A549 (cell line): ENCODE results near the gene CLEC5A. TPM values are rescaled to one million over a fixed set of nuclear protein-coding genes. Genes with fewer than 3 reads are reported as not detected.

ENCODE experiments used
- ATAC-seq, 2 experiments: fragments of 200-7000 bp in 1 of 2; fragments of >200 bp in 1 of 2; cut with Nextera tagmentation in 1 of 2; cut with Tn5 transposase in 1 of 2; 3 replicates each; pipeline versions ENCODE4 v1.8.0 to v1.9.1; 2018 to 2020; ENCODE audit warnings: mild to moderate bottlenecking in 1 of 2, moderate library complexity in 1 of 2
- CTCF ChIA-PET: fragments of 300-600 bp; sonication (Branson Sonifier 250); formaldehyde crosslinking; extraction: SDS; loops from one replicate; lab custom pipeline; 2021; ENCODE audit warnings: antibody characterized with exemption, inconsistent platforms; lab: Yijun Ruan, JAX
- POLR2A ChIA-PET: fragments of 350-600 bp; formaldehyde crosslinking; extraction: SDS; loops from one replicate; lab custom pipeline; 2021; ENCODE audit warnings: antibody characterized with exemption, inconsistent platforms; lab: Yijun Ruan, JAX
- DNase-seq, 2 experiments: peaks; one replicate each; pipeline versions ENCODE4 v3.0.0 to v3.0.0-alpha.2; 2011 to 2016; ENCODE audit warnings: low read depth in 1 of 2, low spot score in 1 of 2
- FAIRE-seq: peaks from 2 replicates; lab custom pipeline; 2011; peaks lifted over from hg19 to GRCh38; lab: Jason Lieb, UNC
- H3K27ac ChIP-seq, 2 experiments: fragments of >200 bp; sonication (Bioruptor Twin); formaldehyde crosslinking; 3 replicates each; pipeline ENCODE4 v1.5.1; 2016 to 2017
- H3K4me1 ChIP-seq: fragments of >200 bp; sonication (Bioruptor Twin); formaldehyde crosslinking; 3 replicates; pipeline ENCODE4 v1.6.1; 2016
- H3K4me2 ChIP-seq: fragments of >200 bp; sonication (Bioruptor Twin); formaldehyde crosslinking; 3 replicates; pipeline ENCODE4 v1.6.1; 2016
- H3K4me3 ChIP-seq: fragments of >200 bp; sonication (Bioruptor Twin); formaldehyde crosslinking; 3 replicates; pipeline ENCODE4 v1.5.1; 2016
- H3K9me3 ChIP-seq: fragments of >200 bp; sonication (Bioruptor Twin); formaldehyde crosslinking; 3 replicates; pipeline ENCODE4 v1.6.1; 2016
- ATOH8 ChIP-seq: fragments of 250-450 bp; sonication (Bioruptor Pico); IDR thresholded peaks from 2 replicates; pipeline ENCODE4 v1.5.0; 2020; ENCODE audit warnings: low read depth, mild to moderate bottlenecking, moderate library complexity
- BCL3 ChIP-seq: fragments of >200 bp; sonication (Bioruptor Twin); formaldehyde crosslinking; IDR thresholded peaks from 3 replicates; pipeline ENCODE4 v1.6.1; 2016
- BHLHE40 ChIP-seq: IDR thresholded peaks from 2 replicates; pipeline ENCODE4 v1.6.1; 2012; ENCODE audit warnings: low read depth, low read length, inconsistent platforms
- CBX2 ChIP-seq: fragments of 200-600 bp; sonication (generic); IDR thresholded peaks from 2 replicates; pipeline ENCODE4 v1.6.1; 2016; ENCODE audit warnings: low read depth, mild to moderate bottlenecking, borderline replicate concordance
- CEBPB ChIP-seq, 2 experiments: fragments of >200 bp in 1 of 2; sonication (Bioruptor Twin) in 1 of 2; formaldehyde crosslinking in 1 of 2; IDR thresholded peaks; 2 replicates each; pipeline ENCODE4 v1.6.1; 2012 to 2016
- EHF ChIP-seq: fragments of 250-450 bp; sonication (Bioruptor Pico); IDR thresholded peaks from 2 replicates; pipeline ENCODE4 v1.5.0; 2020; ENCODE audit warnings: mild to moderate bottlenecking
- ELK1 ChIP-seq: fragments of 150-350 bp; IDR thresholded peaks from 2 replicates; pipeline ENCODE4 v1.6.1; 2014; ENCODE audit warnings: low read depth, mild to moderate bottlenecking, low read length
- ESRRA ChIP-seq: fragments of 150-350 bp; IDR thresholded peaks from 2 replicates; pipeline ENCODE4 v1.6.1; 2014; ENCODE audit warnings: mild to moderate bottlenecking, low read length, borderline replicate concordance
- FOSB ChIP-seq: fragments of 250-450 bp; sonication (Bioruptor Pico); IDR thresholded peaks from 2 replicates; pipeline ENCODE4 v1.5.0; 2020; ENCODE audit warnings: mild to moderate bottlenecking, moderate library complexity
- FOXS1 ChIP-seq: fragments of 250-450 bp; sonication (Bioruptor Pico); IDR thresholded peaks from 2 replicates; pipeline ENCODE4 v1.5.0; 2020; ENCODE audit warnings: mild to moderate bottlenecking, moderate library complexity
- GATA3 ChIP-seq: IDR thresholded peaks from 2 replicates; pipeline ENCODE4 v1.6.1; 2012; ENCODE audit warnings: borderline replicate concordance
- HOXB5 ChIP-seq: fragments of 250-450 bp; sonication (Bioruptor Pico); IDR thresholded peaks from 2 replicates; pipeline ENCODE4 v1.5.0; 2020; ENCODE audit warnings: mild to moderate bottlenecking, moderate library complexity
- KDM1A ChIP-seq: fragments of 200-600 bp; sonication (generic); IDR thresholded peaks from 2 replicates; pipeline ENCODE4 v1.6.1; 2016; ENCODE audit warnings: low read depth, mild to moderate bottlenecking
- MAZ ChIP-seq: fragments of 150-350 bp; IDR thresholded peaks from 2 replicates; pipeline ENCODE4 v1.6.1; 2014; ENCODE audit warnings: antibody characterized with exemption, low read depth, low read length, borderline replicate concordance
- NPAS2 ChIP-seq: fragments of 250-450 bp; sonication (Bioruptor Pico); IDR thresholded peaks from 2 replicates; pipeline ENCODE4 v1.8.0; 2022; ENCODE audit warnings: mild to moderate bottlenecking, moderate library complexity, borderline replicate concordance
- POLR2A ChIP-seq: IDR thresholded peaks from 2 replicates; pipeline ENCODE4 v1.6.1; 2012; ENCODE audit warnings: mild to moderate bottlenecking, low read length
- POLR2AphosphoS2 ChIP-seq: conservative IDR thresholded peaks from 2 replicates; pipeline ENCODE4 v1.6.1; 2012; ENCODE audit warnings: low read length, improper control_type of control experiment, inconsistent platforms
- RARB ChIP-seq: fragments of 250-450 bp; sonication (Bioruptor Pico); IDR thresholded peaks from 2 replicates; pipeline ENCODE4 v1.8.0; 2021; ENCODE audit warnings: mild to moderate bottlenecking, moderate library complexity
- RNF2 ChIP-seq: fragments of 200-600 bp; sonication (generic); IDR thresholded peaks from 2 replicates; pipeline ENCODE4 v1.6.1; 2016; ENCODE audit warnings: low read depth, mild to moderate bottlenecking, antibody characterized with exemption, moderate library complexity, borderline replicate concordance
- SREBF2 ChIP-seq: fragments of 450-650 bp; IDR thresholded peaks from 2 replicates; pipeline ENCODE4 v1.6.1; 2014; ENCODE audit warnings: mild to moderate bottlenecking, moderate library complexity
- TFCP2L1 ChIP-seq: fragments of 250-450 bp; sonication (Bioruptor Pico); IDR thresholded peaks from 2 replicates; pipeline ENCODE4 v1.5.0; 2021; ENCODE audit warnings: mild to moderate bottlenecking
- ZFP36 ChIP-seq: fragments of 450-650 bp; IDR thresholded peaks from 2 replicates; pipeline ENCODE4 v1.6.1; 2014; ENCODE audit warnings: borderline replicate concordance; ENCODE audit not compliant: partially characterized antibody
- ZNF302 ChIP-seq: fragments of 250-450 bp; sonication (Bioruptor Pico); IDR thresholded peaks from 2 replicates; pipeline ENCODE4 v1.9.0; 2021; ENCODE audit warnings: inconsistent platforms, mild to moderate bottlenecking, moderate library complexity
- WGBS: methylation state at CpG from one replicate; pipeline ENCODE4 v1.1.6; 2017; ENCODE audit errors: missing lambda C conversion rate; 5-methylcytosine and 5-hydroxymethylcytosine counted together
- polyA plus RNA-seq, 4 experiments: library from polyadenylated mRNA; depleted of rRNA in 3 of 4; stranded (reverse); fragments of >200 nt; fragmentation: RNase III in 1 of 4; extraction: RNeasy Plus Mini Kit Qiagen cat#74134 plus additional on column Dnase treatment in 1 of 4; gene quantifications; 2 replicates in 3 of 4; 3 replicates in 1 of 4; pipeline ENCODE4 v1.2.3, GENCODE V29; 2011 to 2017
- TF ChIP-seq, protein P1 (sequence below): fragments of >200 bp; sonication (Bioruptor Twin); formaldehyde crosslinking; IDR thresholded peaks from 2 replicates; pipeline ENCODE4 v1.6.1; 2016
- TF ChIP-seq, protein P2 (sequence below): IDR thresholded peaks from 2 replicates; pipeline ENCODE4 v1.6.1; 2012; ENCODE audit warnings: low read depth, borderline replicate concordance
- TF ChIP-seq, protein P3 (sequence below): fragments of >200 bp; sonication (Bioruptor Twin); formaldehyde crosslinking; IDR thresholded peaks from 3 replicates; pipeline ENCODE4 v1.5.1; 2016

Gene CLEC5A
- polyA plus RNA-seq, 2 of the 4 experiments (the other 2 are of a cell fraction) = not detected

- H3K9me3 ChIP-seq = no peaks in the 10 kb centered on the region
- CTCF ChIA-PET = no interaction called here
- FAIRE-seq (no peak), DNase-seq (no peak), ATAC-seq (no peak)
- H3K4me3 ChIP-seq = no peak overlapping the region
- H3K27ac ChIP-seq = no peak overlapping the region
- WGBS = 8% methylated on average over 3 of the region's 3 CpGs
- H3K4me1 ChIP-seq = no peaks in the 10 kb centered on the region
- TF ChIP-seq POLR2AphosphoS2 (no peak), SREBF2 (no peak), BHLHE40 (no peak), ESRRA (no peak), NPAS2 (CRISPR knock-in tag) (no peak), BCL3 (no peak), ZNF302 (CRISPR knock-in tag) (no peak), RARB (CRISPR knock-in tag) (no peak), POLR2A (no peak), RNF2 (no peak), ZFP36 (no peak), KDM1A (no peak), FOSB (no peak), MAZ (no peak), ATOH8 (no peak)
- TF ChIP-seq, protein P1, sequence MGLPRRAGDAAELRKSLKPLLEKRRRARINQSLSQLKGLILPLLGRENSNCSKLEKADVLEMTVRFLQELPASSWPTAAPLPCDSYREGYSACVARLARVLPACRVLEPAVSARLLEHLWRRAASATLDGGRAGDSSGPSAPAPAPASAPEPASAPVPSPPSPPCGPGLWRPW = no peak
- TF ChIP-seq, all 56 proteins: peak for 0
- POLR2A ChIA-PET = no interaction called here
- H3K4me2 ChIP-seq = no peak overlapping the region
These were observed 55.4 kb downstream of the CLEC5A start for GRCh38 chr7:141891336-141891735.

DNA sequence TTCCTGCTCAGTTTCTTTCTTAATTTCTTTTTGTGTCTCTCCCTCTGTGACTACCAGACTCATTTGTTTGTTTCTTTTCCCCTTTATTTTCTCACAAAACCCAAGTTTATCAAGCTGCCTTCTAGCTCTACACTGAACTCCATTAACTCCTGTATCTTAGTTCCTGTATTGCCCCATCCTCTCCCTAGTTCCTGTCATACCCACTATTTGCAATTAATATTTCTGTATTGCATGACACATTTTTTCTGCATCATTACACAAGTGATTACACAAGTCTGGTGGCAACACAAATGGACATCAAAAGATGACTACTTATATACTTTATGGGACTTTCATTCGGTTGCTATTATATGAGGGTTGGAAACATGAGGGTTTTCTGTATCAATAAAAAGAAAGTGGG is 57.5 kb downstream of the CLEC5A start:
- no peak overlapping the region for H3K27ac ChIP-seq
- CTCF ChIA-PET = no interaction called here
- H3K4me3 ChIP-seq = no peak overlapping the region
- H3K4me1 ChIP-seq = no peaks in the 10 kb centered on the region
- ATAC-seq (no peak), DNase-seq (no peak), FAIRE-seq (no peak)
- no peak overlapping the region for H3K4me2 ChIP-seq
- 76% methylated on average over 1 of the region's 1 CpG for WGBS
- no peaks in the 10 kb centered on the region for H3K9me3 ChIP-seq
- TF ChIP-seq, protein P2, sequence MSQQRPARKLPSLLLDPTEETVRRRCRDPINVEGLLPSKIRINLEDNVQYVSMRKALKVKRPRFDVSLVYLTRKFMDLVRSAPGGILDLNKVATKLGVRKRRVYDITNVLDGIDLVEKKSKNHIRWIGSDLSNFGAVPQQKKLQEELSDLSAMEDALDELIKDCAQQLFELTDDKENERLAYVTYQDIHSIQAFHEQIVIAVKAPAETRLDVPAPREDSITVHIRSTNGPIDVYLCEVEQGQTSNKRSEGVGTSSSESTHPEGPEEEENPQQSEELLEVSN = no peak
- TF ChIP-seq FOXS1 (no peak), ELK1 (no peak), HOXB5 (CRISPR knock-in tag) (no peak), TFCP2L1 (no peak), CBX2 (no peak), GATA3 (no peak), MAZ (no peak), CEBPB (IDR thresholded peaks at IDR 0.05) (no peak), EHF (CRISPR knock-in tag) (no peak), RARB (CRISPR knock-in tag) (no peak)
- TF ChIP-seq, protein P3, sequence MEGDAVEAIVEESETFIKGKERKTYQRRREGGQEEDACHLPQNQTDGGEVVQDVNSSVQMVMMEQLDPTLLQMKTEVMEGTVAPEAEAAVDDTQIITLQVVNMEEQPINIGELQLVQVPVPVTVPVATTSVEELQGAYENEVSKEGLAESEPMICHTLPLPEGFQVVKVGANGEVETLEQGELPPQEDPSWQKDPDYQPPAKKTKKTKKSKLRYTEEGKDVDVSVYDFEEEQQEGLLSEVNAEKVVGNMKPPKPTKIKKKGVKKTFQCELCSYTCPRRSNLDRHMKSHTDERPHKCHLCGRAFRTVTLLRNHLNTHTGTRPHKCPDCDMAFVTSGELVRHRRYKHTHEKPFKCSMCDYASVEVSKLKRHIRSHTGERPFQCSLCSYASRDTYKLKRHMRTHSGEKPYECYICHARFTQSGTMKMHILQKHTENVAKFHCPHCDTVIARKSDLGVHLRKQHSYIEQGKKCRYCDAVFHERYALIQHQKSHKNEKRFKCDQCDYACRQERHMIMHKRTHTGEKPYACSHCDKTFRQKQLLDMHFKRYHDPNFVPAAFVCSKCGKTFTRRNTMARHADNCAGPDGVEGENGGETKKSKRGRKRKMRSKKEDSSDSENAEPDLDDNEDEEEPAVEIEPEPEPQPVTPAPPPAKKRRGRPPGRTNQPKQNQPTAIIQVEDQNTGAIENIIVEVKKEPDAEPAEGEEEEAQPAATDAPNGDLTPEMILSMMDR = no peak
- POLR2A ChIA-PET = no interaction called here
